NK-92 treated with Interleukin-12 subunit alpha and Interleukin-12 subunit beta, amount 100 ng/mL, for 24 hours (cell line): Measurements from ENCODE around the gene PLCH1.

Experiments used
- DNase-seq: peaks from one replicate; lab custom pipeline; 2025; lab: John Stamatoyannopoulos, UW

Gene PLCH1

GRCh38 chr3:155682426-155683343, 62.2 kb downstream of the PLCH1 start:
- DNase-seq: no peak

- no peak for DNase-seq
These were observed 68.5 kb downstream of the PLCH1 start for GRCh38 chr3:155676252-155676981.

- no peak for DNase-seq
These were observed 69.8 kb downstream of the PLCH1 start for GRCh38 chr3:155675094-155675493.

GRCh38 chr3:155673421-155673820, 71.5 kb downstream of the PLCH1 start:
- DNase-seq: no peak

- no peak for DNase-seq
These were observed 74.5 kb downstream of the PLCH1 start for GRCh38 chr3:155670335-155670734.

GRCh38 chr3:155667988-155668387, 76.9 kb downstream of the PLCH1 start:
- DNase-seq: no peak

GRCh38 chr3:155664925-155665695, 79.8 kb downstream of the PLCH1 start:
- DNase-seq: no peak

- no peak for DNase-seq
These were observed 81.2 kb downstream of the PLCH1 start for GRCh38 chr3:155663467-155664212.

- DNase-seq: no peak
These were observed 83.1 kb downstream of the PLCH1 start for GRCh38 chr3:155661760-155662159.

GRCh38 chr3:155661042-155661441, 83.8 kb downstream of the PLCH1 start:
- DNase-seq: no peak

- no peak for DNase-seq
These were observed 86.1 kb downstream of the PLCH1 start for GRCh38 chr3:155658671-155659261.

GRCh38 chr3:155658006-155658405, 86.9 kb downstream of the PLCH1 start:
- no peak for DNase-seq

GRCh38 chr3:155657161-155657560, 87.7 kb downstream of the PLCH1 start:
- no peak for DNase-seq

GRCh38 chr3:155656466-155656865, 88.4 kb downstream of the PLCH1 start:
- DNase-seq: no peak

GRCh38 chr3:155651489-155652218, 93.2 kb downstream of the PLCH1 start:
- no peak for DNase-seq

GRCh38 chr3:155648013-155648591, 96.8 kb downstream of the PLCH1 start:
- DNase-seq: no peak

- DNase-seq: no peak
These were observed 97.7 kb downstream of the PLCH1 start for GRCh38 chr3:155647206-155647605.

- DNase-seq: no peak
These were observed 98.2 kb downstream of the PLCH1 start for GRCh38 chr3:155646669-155647068.

GRCh38 chr3:155646128-155646527, 98.7 kb downstream of the PLCH1 start:
- DNase-seq: no peak

GRCh38 chr3:155643581-155644165, 101.2 kb downstream of the PLCH1 start:
- no peak for DNase-seq
